T-helper 9 cell (primary cell): ENCODE results near the gene SDK1.
"Not testable (repeated sequence)": the region's sequence is repeated elsewhere in the genome, so short reads cannot be mapped to it uniquely, and the experiment has no call there.

ENCODE experiments used
- DNase-seq: peaks from one replicate; pipeline ENCODE4 v3.0.0-alpha.2; 2020

Gene SDK1

GRCh38 chr7:4238861-4239260 lies 937.8 kb downstream of the SDK1 start:
- no peak for DNase-seq

- no peak for DNase-seq
Observed at GRCh38 chr7:4240042-4240441, 939.0 kb downstream of the SDK1 start.

GRCh38 chr7:4240520-4241303 lies 939.7 kb downstream of the SDK1 start:
- no peak for DNase-seq

GRCh38 chr7:4241304-4241612 lies 940.2 kb downstream of the SDK1 start:
- DNase-seq: no peak

- no peak for DNase-seq
Observed at GRCh38 chr7:4241791-4242190, 940.7 kb downstream of the SDK1 start.

- DNase-seq: no peak
Observed at GRCh38 chr7:4242706-4243105, 941.7 kb downstream of the SDK1 start.

- no peak for DNase-seq
Observed at GRCh38 chr7:4244041-4244440, 943.0 kb downstream of the SDK1 start.

- no peak for DNase-seq
Observed at GRCh38 chr7:4244635-4245034, 943.6 kb downstream of the SDK1 start.

- no peak for DNase-seq
Observed at GRCh38 chr7:4245135-4245865, 944.2 kb downstream of the SDK1 start.

GRCh38 chr7:4245866-4246470 lies 944.9 kb downstream of the SDK1 start:
- no peak for DNase-seq

GRCh38 chr7:4246536-4246935 lies 945.5 kb downstream of the SDK1 start:
- DNase-seq: no peak

- no peak for DNase-seq
Observed at GRCh38 chr7:4247106-4247876, 946.2 kb downstream of the SDK1 start.

GRCh38 chr7:4248295-4248694 lies 947.2 kb downstream of the SDK1 start:
- no peak for DNase-seq

GRCh38 chr7:4249241-4249640 lies 948.2 kb downstream of the SDK1 start:
- no peak for DNase-seq

GRCh38 chr7:4255336-4255735 lies 954.3 kb downstream of the SDK1 start:
- no peak for DNase-seq

- no peak for DNase-seq
Observed at GRCh38 chr7:4256286-4256685, 955.2 kb downstream of the SDK1 start.

- no peak for DNase-seq
Observed at GRCh38 chr7:4257146-4258111, 956.4 kb downstream of the SDK1 start.

GRCh38 chr7:4260116-4260515 lies 959.1 kb downstream of the SDK1 start:
- not testable (repeated sequence) for DNase-seq

- DNase-seq: no peak
Observed at GRCh38 chr7:4260867-4261600, 960.0 kb downstream of the SDK1 start.

GRCh38 chr7:4261601-4261960 lies 960.5 kb downstream of the SDK1 start:
- DNase-seq: no peak

GRCh38 chr7:4264206-4264605 lies 963.2 kb downstream of the SDK1 start:
- not testable (repeated sequence) for DNase-seq
